ENCODE data around the gene TGFBR2.

- TF ChIP-seq EZH2 (IDR thresholded peaks at IDR 0.05; ENCODE audit: borderline replicate concordance, low read length) (no peak), CTCF (conservative IDR thresholded peaks at IDR 0.05 in 1 of 2, IDR thresholded peaks at IDR 0.05 in 1 of 2; ENCODE audit: extremely low read depth in 1 of 2, insufficient read depth in 1 of 2, low read depth in 1 of 2, low read length in 2 of 2) (no peak)
Measured at GRCh38 chr3:30612437-30613132, 6.2 kb downstream of the TGFBR2 start.
